ENCODE results near the gene MT3.

The MT3 gene

DNA sequence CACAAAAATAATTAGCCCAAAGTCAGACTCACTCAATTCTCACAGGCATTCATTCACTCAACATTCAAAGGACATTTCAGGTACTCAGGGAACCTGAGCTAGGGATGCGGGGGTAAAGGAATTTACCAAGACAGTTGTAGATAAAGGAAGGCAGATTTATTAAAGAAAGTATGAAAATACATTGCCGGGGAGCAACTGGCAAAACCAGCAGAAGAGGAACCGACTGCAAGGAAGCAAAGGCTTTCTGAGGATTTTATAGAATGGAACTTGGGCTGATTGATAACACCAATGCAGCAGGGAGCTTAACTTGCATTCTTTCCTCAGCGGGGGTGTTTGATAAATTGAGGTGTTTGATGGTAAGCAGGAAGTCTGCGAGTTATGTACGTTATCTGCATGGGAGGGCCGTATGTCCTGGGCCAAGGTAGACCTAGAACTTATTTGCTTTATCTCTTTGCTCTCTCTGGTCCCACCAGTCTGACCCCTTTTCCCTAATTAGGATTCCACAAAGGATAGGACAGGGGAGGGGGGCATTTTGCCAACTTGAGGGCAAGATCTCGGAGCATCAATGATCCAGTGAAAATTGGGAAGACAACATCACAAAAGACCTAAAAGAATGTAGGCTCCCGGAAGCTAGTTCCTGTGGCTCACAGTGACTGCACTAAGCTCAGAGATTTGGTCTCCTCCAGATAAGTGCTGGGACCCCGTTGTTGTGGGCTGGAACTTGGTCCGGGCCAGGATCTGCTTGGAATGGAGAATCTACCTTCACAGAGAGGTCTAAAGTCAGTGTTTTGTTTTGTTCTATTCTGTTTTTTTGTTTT is 5.8 kb upstream of the MT3 start:
- H3K27ac ChIP-seq, result no peak overlapping the region
- TF ChIP-seq CTCF (conservative IDR thresholded peaks at IDR 0.05), result no peak

DNA sequence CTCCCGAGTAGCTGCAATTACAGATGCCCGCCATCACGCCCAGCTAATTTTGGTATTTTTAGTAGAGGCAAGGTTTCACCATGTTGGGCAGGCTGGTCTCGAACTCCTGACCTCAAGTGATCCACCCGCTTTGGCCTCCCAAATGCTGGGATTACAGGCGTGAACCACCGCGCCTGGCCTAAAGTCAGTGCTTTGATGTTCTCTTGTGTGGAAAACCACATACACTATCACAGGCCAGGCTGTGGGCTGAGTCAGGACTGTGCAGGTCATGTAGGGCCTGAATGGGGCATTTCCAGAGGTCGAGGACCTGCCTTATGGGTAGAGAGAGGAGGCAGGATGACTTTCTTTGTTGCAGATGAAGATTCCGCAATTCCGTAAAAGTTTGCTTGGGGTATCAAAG is 5.1 kb upstream of the MT3 start:
- TF ChIP-seq CTCF (conservative IDR thresholded peaks at IDR 0.05), result no peak
- no peak overlapping the region for H3K27ac ChIP-seq

GRCh38 chr16:56588781-56589140 is 567 bp upstream of the MT3 start:
- no peak for TF ChIP-seq CTCF (conservative IDR thresholded peaks at IDR 0.05)

DNA sequence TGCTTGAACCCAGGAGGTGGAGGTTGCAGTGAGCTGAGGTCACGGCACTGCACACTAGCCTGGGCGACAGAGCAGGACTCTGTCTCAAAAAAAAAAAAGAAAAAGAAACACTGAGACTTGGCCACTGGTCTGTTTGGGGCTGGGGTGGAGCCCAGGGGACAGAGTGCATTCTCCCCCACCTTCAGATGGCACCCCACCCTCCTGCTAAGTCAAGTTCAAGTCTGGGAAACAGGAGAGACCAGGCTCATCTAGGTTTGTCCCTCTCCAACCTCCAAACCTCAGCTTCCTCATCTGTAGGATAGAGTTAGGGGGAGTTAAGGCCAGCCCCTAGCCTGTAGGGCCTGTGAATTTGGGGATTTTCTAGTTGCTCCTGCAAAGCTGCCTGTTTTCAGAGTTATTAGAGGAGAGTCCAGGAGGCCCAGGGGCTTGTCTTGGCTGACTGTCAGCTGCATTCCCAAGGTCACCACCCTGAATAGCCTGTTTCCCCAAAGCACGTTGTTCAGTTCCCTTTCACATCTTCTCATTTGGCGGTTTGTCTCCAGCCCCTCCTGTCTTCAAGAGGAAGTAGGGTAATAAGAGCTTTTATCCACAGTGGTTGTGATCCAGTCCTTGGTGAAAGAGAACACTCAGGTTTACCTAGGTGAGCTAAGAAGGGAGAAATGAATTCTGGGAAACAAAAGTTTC is 2.2 kb downstream of the MT3 start:
- no peak overlapping the region for H3K27ac ChIP-seq
- no peak for TF ChIP-seq CTCF (conservative IDR thresholded peaks at IDR 0.05)

More at GRCh38 chr16:56588781-56589140, 567 bp upstream of the MT3 start:
- H3K27ac ChIP-seq, result peak overlapping the region; percentile 48

GRCh38 chr16:56593573-56594291 is 4.4 kb downstream of the MT3 start:
- TF ChIP-seq CTCF (conservative IDR thresholded peaks at IDR 0.05), result no peak
- no peak overlapping the region for H3K27ac ChIP-seq

GRCh38 chr16:56594292-56594619 is 4.9 kb downstream of the MT3 start:
- no peak for TF ChIP-seq CTCF (conservative IDR thresholded peaks at IDR 0.05)
- H3K27ac ChIP-seq, result no peak overlapping the region

- H3K27ac ChIP-seq, result no peak overlapping the region
- TF ChIP-seq CTCF (conservative IDR thresholded peaks at IDR 0.05), result peak; percentile 74
Measured at GRCh38 chr16:56600398-56600999, 11.2 kb downstream of the MT3 start.
